HG03135 (cell line): Measurements from ENCODE around the gene ZP3.
"Not testable (repeated sequence)": the region's sequence is repeated elsewhere in the genome, so short reads cannot be mapped to it uniquely, and the experiment has no call there.

Experiments
- ATAC-seq: cut with Tn5 transposase; IDR thresholded peaks from one replicate; pipeline ENCODE4 v1.9.1; 2021; ENCODE audit warnings: mild to moderate bottlenecking, moderate library complexity; ENCODE audit not compliant: unreplicated experiment

ZP3 gene

DNA sequence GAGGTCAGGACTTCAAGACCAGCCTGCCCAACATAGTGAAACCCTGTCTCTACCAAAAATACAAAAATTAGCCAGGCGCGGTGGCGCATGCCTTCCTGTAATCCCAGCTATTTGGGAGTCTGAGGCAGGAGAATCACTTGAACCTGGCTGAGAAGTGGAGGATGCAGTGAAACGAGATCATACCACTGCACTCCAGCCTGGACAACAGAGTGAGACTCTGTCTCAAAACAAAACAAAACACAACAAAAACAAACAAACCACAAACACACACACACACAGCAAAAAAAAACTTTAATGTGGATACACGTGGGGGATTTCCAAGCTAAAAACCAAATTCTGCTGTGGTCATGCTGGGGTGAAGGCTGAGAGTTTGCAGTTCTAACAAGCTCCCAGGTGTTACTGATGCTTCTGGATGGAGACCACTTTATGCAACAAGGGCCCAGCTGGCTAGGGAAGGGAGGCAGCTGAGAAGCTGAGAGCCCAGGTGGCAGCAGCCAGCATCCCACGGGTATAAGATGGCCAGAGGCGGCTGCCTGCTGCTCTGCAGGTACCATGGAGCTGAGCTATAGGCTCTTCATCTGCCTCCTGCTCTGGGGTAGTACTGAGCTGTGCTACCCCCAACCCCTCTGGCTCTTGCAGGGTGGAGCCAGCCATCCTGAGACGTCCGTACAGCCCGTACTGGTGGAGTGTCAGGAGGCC lies at the start of gene ZP3:
ZP3 (plus strand) TSS at position 538 of the 699 bp plus-strand sequence; CDS start at position 553, 15 bp downstream.
- ATAC-seq = no peak

DNA sequence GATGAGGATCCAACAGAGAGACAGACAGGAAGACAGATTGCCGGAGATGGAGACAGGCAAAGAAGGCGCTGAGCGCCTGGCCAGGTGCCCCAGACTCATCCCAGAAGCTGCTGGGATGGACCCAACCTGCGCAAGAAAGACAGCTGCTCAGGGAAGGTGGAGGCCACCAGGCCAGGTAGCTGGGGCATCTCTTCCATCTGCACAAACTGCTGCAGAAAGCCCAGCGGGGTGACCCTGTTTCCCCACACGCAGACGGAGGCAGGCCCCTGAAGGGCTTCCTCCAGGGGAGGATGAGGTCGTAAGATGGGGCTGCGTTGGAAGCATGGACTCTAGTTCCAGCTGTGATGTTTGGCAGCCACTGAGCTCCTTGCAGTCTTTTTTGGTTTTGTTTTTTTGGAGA lies 49.5 kb upstream of the ZP3 start:
- no peak for ATAC-seq

DNA sequence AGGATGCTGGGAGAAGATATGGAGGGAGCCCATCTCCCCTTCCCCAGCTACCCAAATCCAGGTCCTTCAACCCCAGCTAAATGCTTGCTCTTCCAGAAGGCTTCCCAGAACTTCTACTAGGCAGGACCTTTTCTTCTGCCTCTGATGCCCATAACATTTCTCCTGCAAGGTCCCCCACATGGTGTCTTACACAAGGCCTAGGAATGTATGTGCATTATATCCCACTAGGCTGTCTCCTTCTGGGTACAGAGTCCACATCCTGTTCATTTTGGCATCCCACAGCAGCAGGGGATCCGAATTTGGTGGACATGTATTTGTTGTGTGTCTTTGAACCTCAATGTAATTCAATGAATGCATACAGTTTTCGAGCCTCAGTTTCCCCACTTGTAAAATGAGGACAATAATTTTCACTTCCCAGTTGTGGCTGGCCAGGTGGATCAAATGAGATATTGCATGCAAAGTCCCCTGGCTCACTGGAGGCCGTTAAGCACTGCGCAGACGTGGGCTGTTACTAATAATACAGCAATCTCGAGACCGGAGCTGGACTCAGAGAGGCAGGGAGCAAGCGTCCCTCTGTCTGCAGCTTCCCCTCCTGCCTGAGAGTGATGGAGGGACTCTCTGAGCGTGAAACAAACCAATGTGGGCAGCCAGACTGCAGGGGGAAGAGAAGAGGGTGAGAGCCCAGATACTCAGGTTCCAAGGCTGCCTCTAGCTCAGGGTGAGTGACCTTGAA lies 47.4 kb upstream of the ZP3 start:
- ATAC-seq = no peak

DNA sequence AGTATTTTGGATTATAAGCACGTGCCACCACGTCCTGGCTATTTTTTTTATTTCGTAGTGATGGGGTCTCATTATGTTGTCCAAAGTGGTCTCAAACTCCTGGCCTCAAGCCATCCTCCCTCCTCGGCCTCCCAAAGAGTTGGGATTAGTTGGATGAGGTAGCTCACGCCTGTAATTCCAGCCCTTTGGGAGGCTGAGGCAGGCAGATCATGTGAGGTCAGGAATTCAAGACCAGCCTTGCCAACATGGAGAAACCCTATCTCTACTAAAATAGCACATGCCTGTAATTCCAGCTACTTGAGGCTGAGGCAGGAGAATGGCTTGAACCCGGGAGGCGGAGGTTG lies 44.2 kb upstream of the ZP3 start:
- no peak for ATAC-seq

DNA sequence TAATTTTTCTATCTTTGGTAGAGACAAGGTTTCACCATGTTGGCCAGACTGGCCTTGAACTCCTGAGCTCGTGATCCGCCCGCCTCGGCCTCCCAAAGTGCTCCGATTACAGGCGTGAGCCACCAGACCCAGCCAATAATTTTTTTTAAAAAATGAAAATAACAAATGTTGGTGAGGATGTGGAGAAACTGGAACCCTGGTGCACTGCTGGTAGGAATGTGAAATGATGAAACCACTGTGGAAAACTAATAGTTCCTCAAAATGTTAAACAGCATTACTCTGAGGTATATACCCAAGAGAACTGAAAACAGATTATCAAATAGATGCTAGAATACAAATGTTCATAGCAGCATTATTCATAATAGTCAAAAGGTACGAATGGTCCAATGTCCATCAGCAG lies 42.9 kb upstream of the ZP3 start:
- no peak for ATAC-seq

DNA sequence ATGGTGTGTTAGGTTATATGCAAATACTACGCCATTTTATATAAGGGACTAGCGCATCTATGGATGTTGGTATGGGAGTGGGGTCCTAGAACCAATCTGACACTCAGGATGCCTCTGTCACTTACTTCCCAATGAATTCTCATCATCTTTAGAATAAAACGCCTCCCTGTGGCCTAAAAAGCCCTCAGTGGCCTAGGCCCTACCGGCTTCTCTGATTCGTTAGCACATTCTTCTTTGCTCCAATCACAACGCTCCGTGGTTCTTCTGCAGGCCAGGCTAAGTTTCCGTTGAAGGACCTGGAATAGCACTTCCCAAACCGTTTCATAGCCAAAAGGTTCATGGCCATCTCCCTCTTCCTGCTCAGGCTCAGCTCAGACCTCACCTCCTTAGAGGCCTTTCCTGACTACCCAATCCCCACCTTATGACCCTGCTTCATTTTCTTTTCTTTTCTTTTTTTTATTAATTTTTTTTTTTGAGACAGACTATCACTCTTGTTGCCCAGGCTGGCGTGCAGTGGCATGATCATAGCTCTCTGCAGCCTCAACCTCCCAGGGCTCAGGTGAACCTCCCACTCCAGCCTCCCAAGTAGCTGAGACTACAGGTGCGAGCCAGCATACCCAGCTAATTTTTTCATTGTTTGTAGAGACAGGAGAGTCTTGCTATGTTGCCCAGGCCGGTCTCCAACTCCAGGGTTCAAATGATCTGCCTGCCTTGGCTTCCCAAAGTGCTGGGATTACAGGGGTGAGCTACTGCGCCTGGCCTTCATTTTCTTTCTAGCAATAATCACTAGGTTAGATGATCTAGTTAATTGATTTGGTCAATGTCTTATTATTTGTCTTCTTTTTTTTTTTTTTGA lies 41.4 kb upstream of the ZP3 start:
- no peak for ATAC-seq

DNA sequence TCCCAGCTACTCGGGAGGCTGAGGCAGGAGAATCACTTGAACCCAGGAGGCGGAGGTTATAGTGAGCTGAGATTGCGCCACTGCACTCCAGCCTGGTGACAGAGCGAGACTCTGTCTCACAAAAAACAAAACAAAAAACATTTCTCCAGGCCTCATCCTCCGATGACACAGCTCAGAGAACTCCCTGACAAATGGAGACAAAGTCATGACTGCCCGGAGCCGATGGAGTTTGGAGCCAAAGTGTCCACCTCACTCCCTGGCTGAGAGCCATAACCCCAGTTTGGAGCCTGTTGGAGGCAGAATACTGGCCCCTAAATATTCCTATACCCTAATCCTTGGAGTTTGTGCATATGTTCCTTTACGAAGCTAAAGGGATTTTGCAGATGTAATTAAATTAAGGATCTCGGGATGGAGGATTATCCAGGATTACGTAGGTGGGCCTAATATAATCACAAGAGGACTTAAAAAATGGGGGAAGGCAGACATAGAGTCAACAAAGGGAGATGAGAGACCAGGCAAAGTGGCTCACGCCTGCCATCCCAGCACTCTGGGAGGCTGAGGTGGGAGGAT lies 38.0 kb upstream of the ZP3 start:
- no peak for ATAC-seq

DNA sequence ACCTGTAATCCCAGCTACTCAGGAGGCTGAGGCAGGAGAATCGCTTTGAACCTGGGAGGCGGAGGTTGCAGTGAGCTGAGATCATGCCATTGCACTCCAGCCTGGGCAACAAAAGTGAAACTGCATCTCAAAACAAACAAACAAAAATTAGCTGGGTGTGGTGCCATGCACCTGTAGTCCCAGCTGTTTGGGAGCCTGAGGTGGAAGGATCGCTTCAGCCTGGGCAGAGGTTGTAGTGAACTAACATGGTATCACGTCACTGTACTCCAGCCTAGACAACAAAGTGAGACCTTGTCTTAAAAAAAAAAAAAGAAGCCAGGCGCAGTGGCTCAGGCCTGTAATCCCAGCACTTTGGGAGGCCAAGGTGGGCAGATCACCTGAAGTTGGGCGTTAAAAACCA lies 37.0 kb upstream of the ZP3 start:
- not testable (repeated sequence) for ATAC-seq

DNA sequence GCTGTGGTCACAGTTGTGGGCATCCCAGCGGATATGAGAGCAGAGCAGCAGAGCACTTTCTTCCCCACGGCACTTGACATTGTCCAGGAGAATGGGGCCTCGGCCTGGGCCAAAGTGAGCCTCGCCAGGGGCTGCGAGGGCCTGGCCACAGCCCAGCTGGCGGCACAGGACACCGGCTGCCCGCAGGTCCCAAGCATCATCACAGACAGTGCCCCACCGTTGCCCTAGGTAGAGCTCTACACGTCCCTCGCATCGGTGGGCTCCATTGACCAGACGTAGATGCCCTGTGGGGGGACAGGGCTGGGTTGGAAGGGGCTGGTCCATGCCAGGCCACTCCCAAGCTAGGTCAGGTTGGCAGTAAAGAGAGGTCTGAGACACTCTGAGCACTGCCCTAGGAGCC lies 34.7 kb upstream of the ZP3 start:
- no peak for ATAC-seq

DNA sequence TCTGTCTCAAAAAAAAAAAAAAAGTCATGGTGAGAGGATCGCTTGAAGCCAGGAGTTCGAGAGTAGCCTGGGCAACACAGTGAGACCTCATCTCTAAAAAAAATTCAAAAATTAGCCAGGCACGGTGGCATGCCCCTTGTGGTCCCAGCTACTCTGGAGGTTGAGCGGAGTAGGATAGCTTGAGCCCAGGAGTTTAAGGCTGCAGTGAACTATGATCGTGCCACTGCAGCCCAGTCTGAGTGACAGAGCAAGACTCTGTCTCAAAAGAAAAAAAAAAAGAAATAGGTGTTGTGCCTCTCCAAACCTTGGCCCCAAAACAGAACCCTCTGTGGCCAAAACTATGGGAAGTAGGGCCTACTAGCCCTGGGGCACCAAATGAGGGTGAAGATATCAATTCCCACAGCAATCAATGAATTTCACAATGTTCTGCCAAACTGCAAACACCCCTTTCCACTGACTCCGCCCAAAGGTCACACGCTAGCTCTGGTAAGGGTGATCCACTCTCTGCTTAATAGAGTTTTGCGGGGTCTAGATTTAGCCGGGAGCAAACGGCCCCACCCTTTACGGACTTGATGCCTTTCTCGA lies 32.1 kb upstream of the ZP3 start:
- no peak for ATAC-seq

DNA sequence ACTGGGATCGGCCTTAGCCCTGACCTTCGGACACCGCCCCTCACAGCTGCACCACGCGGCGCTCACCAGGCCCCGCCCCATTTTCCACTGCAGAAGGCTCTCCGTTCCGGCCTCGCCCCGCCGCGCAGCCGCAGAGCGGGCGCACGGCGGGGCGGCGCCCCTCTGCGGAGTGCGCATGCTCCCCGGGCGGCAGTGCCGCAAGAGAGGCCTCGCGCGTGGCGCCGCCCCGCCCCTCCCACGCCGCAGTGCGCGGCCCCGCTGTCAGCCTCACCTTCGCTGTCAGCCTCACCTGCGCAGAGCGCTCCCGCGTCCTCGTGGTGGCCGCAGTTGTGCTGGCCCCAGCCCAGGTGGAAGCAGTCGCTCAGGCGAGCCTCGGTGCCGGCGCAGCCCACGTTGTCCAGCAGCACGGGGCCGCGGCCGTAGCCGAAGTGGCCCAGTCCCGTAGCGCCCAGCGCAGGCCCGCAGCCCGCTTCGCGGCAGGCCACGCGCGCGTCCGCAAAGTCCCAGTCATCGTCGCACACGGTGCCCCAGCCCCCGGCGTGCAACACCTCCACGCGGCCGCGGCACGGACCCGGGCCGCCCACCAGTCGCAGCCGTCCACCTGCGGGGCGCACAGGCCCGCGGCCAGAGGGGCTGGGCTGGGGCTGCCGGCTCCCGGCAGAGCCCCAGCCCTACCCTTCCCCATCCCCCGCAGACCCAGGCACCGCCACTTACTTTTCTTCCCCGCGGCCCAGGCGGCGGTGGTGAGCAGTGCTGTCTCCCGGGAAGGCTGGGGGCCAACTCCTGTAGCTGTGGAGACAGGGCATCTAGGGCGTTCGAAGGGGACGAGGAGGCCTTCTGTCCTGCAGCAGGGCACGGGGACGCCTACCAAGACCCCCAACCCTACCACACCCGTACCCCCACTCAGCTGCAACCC lies 31.4 kb upstream of the ZP3 start:
- ATAC-seq = peak; percentile 90

DNA sequence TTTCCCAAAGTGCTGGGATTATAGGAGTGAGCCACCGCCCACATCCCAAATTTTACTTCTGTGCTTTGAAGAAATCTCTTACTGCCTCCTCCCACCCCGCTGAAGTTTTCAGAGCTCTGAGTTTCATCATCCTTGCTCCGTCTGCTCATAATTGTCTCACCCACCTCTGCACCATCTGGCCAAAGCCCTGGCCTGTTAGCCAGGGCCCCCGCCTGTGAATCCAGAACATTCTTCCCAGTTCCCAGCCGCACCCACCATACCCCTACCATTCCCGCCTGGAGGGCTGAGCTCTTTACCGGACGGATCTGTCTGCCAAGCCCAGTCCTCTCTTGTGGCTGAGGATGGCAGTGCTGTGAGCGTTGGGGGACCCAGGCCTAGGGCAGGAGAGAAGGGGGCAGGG lies 29.8 kb upstream of the ZP3 start:
- no peak for ATAC-seq

DNA sequence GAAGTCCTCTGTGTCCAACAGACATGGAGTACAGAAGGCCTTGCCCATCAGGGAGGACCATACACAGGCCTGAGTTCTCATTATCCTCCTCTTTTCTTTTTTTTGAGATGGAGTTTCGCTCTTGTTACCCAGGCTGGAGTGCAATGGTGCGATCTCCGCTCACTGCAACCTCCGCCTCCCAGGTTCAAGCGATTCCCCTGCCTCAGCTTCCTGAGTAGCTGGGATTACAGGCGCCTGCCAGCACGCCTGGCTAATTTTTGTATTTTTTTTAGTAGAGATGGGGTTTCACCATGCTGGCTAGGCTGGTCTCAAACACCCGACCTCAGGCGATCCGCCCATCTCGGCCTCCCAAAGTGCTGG lies 29.2 kb upstream of the ZP3 start:
- not testable (repeated sequence) for ATAC-seq

DNA sequence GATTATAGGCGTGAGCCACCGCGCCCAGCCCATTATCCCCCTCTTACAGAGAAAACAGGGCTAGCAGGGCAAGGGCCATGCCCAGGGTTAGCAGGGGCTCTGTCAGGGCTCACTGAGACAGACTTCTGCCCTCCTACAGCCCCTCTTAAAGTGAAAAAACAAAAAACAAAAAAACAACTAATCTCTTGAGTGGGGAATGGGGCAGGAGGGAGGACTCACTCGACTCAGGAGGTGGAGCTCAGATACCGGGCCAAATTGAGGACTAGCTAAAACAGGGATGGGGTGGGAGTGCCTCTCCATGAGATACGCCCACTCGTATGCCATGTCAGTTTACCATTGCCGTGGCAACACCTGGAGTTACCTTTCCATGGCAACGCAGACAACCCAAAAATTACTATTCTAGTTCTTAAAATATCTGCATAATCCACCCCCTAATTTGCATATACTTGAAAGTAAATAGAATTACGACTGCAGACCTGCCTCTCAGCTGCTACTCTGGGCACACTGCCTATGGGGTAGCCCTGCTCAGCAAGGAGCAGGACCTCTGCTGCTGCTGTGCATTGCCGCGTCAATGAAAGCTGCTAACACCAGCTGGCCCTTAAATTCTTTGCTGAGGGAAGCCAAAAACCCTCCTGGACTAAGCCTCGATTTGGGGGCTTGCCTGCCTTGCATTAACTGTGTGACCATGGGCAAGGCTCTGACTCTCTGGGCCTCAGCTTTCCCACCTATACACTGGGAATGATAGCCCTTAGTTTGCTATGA lies 28.6 kb upstream of the ZP3 start:
- no peak for ATAC-seq

DNA sequence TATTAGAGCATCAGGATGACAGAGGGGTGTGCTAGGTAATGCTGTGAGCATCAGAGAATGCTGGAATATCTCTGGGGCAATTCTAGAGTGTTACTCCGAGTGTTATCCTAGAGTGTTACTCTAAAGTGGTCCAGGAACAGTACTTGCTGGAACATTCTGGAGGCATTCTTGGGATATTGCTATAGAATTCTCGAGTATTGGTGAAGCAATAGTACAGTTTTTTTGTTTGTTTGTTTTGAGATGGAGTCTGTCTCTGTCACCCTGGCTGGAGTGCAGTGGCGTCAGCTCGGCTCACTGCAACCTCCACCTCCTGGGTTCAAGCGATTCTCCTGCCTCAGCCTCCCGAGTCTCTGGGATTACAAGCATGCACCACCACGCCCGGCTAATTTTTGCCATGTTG lies 27.9 kb upstream of the ZP3 start:
- no peak for ATAC-seq

DNA sequence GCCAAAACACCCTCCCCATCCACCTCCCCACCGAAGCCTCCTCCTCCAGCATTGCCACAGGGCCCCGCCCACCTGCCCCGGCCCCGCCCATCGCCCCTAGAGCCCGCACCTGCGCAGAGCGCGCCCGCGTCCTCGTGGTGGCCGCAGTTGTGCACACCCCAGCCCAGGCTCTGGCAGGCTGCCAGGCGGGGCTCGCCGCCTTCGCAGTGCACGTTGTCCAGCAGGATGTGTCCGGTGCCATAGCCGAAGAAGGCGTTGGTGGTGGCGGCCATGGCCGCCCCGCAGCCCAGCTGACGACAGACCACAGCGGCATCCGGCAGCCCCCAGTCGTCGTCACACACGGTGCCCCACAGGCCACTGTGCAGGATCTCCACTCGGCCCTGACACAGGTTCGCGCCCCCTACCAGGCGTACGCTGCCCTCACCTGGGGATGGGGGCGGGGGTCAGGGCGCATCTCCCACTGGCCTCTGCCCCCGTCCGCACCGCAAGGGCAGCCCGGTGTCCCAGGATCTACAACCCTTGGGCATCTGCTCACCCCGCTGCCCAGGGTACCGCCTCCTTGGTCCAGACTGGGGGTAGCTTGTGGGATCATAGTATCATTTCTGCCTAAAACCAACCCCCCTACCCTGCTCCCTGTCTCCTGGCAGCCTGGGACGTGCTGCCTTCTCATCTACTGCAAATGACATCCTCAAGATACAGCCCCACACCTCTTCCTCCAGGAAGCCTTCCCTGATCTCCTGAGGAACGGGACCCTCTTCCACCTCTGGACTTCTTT lies 27.2 kb upstream of the ZP3 start:
- no peak for ATAC-seq

DNA sequence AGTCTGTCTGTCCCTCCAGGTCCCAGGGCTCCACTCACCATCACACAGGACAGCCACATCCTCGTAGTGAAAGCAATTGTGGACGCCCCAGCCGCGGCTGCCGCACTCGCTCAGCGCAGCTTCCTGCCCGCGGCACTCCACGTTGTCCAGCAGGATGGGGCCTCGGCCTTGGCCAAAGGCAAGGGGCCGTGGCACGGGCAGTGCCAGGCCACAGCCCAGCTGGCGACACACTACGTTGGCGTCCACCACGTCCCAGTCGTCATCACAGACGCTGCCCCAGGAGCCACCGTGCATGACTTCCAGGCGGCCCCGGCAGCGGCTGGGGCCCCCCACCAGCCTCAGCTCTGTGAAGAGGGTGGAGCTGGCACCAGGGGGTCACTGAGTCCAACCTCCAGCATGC lies 24.5 kb upstream of the ZP3 start:
- no peak for ATAC-seq

DNA sequence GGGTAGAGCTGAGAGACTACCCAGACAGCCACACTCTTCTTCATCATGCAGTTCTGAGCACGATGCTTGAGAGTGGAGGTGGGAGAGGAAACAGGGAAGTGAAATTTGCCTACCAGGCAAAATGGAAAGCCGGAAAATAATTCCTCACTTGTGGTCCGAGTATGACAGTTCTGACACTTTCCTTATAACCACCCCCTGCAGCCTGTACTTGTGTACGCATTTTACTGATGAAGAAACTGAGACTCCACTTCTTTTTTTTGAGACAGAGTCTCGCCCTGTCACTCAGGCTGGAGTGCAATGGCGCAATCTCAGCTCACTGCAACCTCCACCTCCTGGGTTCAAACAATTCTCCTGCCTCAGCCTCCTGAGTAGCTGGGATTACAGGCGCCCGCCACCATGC lies 21.7 kb upstream of the ZP3 start:
- not testable (repeated sequence) for ATAC-seq
